IMR-90 (cell line): ENCODE measurements around the gene DPH6. TPM values are rescaled to one million over a fixed set of nuclear protein-coding genes. Genes with fewer than 3 reads are reported as not detected.

ENCODE experiments used
- ATAC-seq: fragments of 200-7000 bp; cut with Tn5 transposase; 2 replicates; pipeline ENCODE4 v1.9.1; 2020; ENCODE audit warnings: low read depth, mild to moderate bottlenecking, moderate library complexity
- BruUV-seq: library from RNA; stranded (reverse); fragments of 400-500 nt; replicated peaks from 2 replicates; lab custom pipeline; 2021; lab: Mats Ljungman, UMichigan
- CTCF ChIA-PET: fragments of 300-600 bp; formaldehyde crosslinking; extraction: SDS; loops from one replicate; lab custom pipeline; 2021; ENCODE audit warnings: antibody characterized with exemption; lab: Yijun Ruan, JAX
- POLR2A ChIA-PET: fragments of 300-600 bp; sonication (Branson Sonifier 250); formaldehyde crosslinking; loops from one replicate; lab custom pipeline; 2022; ENCODE audit warnings: antibody characterized with exemption; ENCODE audit not compliant: unreplicated experiment; lab: Charles Lee
- DNase-seq: peaks from one replicate; pipeline ENCODE4 v3.0.0; 2013
- H2AFZ ChIP-seq: replicated peaks from 2 replicates; pipeline ENCODE3; 2013; ENCODE audit warnings: low read length, mild to moderate bottlenecking; ENCODE audit not compliant: poor library complexity
- H2AK5ac ChIP-seq: 2 replicates; pipeline ENCODE4 v1.6.1; 2013; ENCODE audit warnings: low read depth, low read length, inconsistent platforms
- H2AK9ac ChIP-seq: replicated peaks from 2 replicates; pipeline ENCODE3; 2013; ENCODE audit warnings: mild to moderate bottlenecking, low read depth, low read length, moderate library complexity; ENCODE audit not compliant: poor library complexity
- H2BK120ac ChIP-seq: 2 replicates; pipeline ENCODE4 v1.6.1; 2013; ENCODE audit warnings: low read depth, low read length, inconsistent platforms
- H2BK15ac ChIP-seq: 3 replicates; pipeline ENCODE4 v1.6.1; 2013; ENCODE audit warnings: low read depth, low read length, inconsistent platforms
- H2BK20ac ChIP-seq: 2 replicates; pipeline ENCODE4 v1.6.1; 2013; ENCODE audit warnings: low read depth, mild to moderate bottlenecking, inconsistent platforms, low read length, moderate library complexity
- H2BK5ac ChIP-seq: 2 replicates; pipeline ENCODE4 v1.6.1; 2013; ENCODE audit warnings: mild to moderate bottlenecking, low read depth, low read length, inconsistent platforms; ENCODE audit not compliant: poor library complexity, severe bottlenecking
- H3K14ac ChIP-seq: replicated peaks from 2 replicates; pipeline ENCODE4 v1.6.1; 2013; ENCODE audit warnings: low read depth, low read length, inconsistent platforms
- H3K18ac ChIP-seq: 2 replicates; pipeline ENCODE4 v1.6.1; 2013; ENCODE audit warnings: low read depth, low read length, control low read depth
- H3K23ac ChIP-seq: 2 replicates; pipeline ENCODE4 v1.6.1; 2013; ENCODE audit warnings: low read depth, low read length, inconsistent platforms
- H3K27ac ChIP-seq: 2 replicates; pipeline ENCODE4 v1.5.1; 2013; ENCODE audit warnings: mild to moderate bottlenecking, control low read depth, low read length; ENCODE audit not compliant: insufficient read depth
- H3K27me3 ChIP-seq: 2 replicates; pipeline ENCODE4 v1.6.1; 2013; ENCODE audit warnings: low read length; ENCODE audit not compliant: control insufficient read depth, insufficient read depth
- H3K36me3 ChIP-seq: 2 replicates; pipeline ENCODE4 v1.6.1; 2013; ENCODE audit warnings: low read length, mixed read lengths; ENCODE audit not compliant: control insufficient read depth, insufficient read depth
- H3K4ac ChIP-seq: 2 replicates; pipeline ENCODE4 v1.6.1; 2013; ENCODE audit warnings: low read depth, low read length, inconsistent platforms
- H3K4me1 ChIP-seq: 2 replicates; pipeline ENCODE4 v1.6.1; 2013; ENCODE audit warnings: low read length, mixed read lengths; ENCODE audit not compliant: control insufficient read depth, insufficient read depth
- H3K4me2 ChIP-seq: 2 replicates; pipeline ENCODE4 v1.6.1; 2013; ENCODE audit warnings: low read depth, mild to moderate bottlenecking, control low read depth, low read length, moderate library complexity
- H3K4me3 ChIP-seq: 2 replicates; pipeline ENCODE4 v1.5.1; 2013; ENCODE audit warnings: low read depth, mild to moderate bottlenecking, control low read depth, low read length, moderate library complexity; ENCODE audit not compliant: insufficient read depth
- H3K56ac ChIP-seq: 2 replicates; pipeline ENCODE4 v1.6.1; 2013; ENCODE audit warnings: low read length, inconsistent platforms; ENCODE audit not compliant: insufficient read depth; ENCODE audit errors: extremely low read depth
- H3K79me1 ChIP-seq, 2 experiments: 2 replicates each; pipeline ENCODE4 v1.6.1; 2013; ENCODE audit warnings: low read length in 2 of 2, inconsistent platforms in 1 of 2, low read depth in 1 of 2
- H3K9ac ChIP-seq: 2 replicates; pipeline ENCODE4 v1.6.1; 2013; ENCODE audit warnings: low read depth, low read length, control low read depth
- H3K9me1 ChIP-seq: 2 replicates; pipeline ENCODE4 v1.6.1; 2013; ENCODE audit warnings: low read length, inconsistent platforms; ENCODE audit not compliant: insufficient read depth
- H3K9me3 ChIP-seq: 2 replicates; pipeline ENCODE4 v1.6.1; 2013; ENCODE audit warnings: low read length; ENCODE audit not compliant: control insufficient read depth, insufficient read depth
- H4K20me1 ChIP-seq: 2 replicates; pipeline ENCODE4 v1.6.1; 2013; ENCODE audit warnings: low read length, inconsistent platforms; ENCODE audit not compliant: insufficient read depth
- H4K5ac ChIP-seq: 2 replicates; pipeline ENCODE4 v1.6.1; 2013; ENCODE audit warnings: mild to moderate bottlenecking, low read depth, low read length, control low read depth
- H4K8ac ChIP-seq, 2 experiments: 2 replicates each; pipeline ENCODE4 v1.6.1; 2013; ENCODE audit warnings: low read depth in 2 of 2, low read length in 2 of 2, control low read depth in 1 of 2, inconsistent platforms in 1 of 2
- H4K91ac ChIP-seq: 2 replicates; pipeline ENCODE4 v1.6.1; 2013; ENCODE audit warnings: low read depth, low read length, inconsistent platforms; ENCODE audit not compliant: insufficient read depth
- BHLHE40 ChIP-seq: fragments of 150-350 bp; IDR thresholded peaks from 2 replicates; pipeline ENCODE4 v1.6.1; 2016; ENCODE audit warnings: mild to moderate bottlenecking, low read depth, low read length
- CEBPB ChIP-seq: IDR thresholded peaks from 2 replicates; pipeline ENCODE4 v1.6.1; 2012; ENCODE audit warnings: low read depth, low read length, improper control_type of control experiment
- CTCF ChIP-seq: conservative IDR thresholded peaks from 2 replicates; pipeline ENCODE4 v1.5.1; 2012; ENCODE audit warnings: mild to moderate bottlenecking, low read depth, low read length, improper control_type of control experiment
- ELK1 ChIP-seq: fragments of 150-350 bp; IDR thresholded peaks from 2 replicates; pipeline ENCODE4 v1.6.1; 2016; ENCODE audit warnings: low read depth, mild to moderate bottlenecking, low read length, moderate library complexity, borderline replicate concordance
- MAFK ChIP-seq: IDR thresholded peaks from 2 replicates; pipeline ENCODE4 v1.6.1; 2012; ENCODE audit warnings: low read depth, low read length, improper control_type of control experiment
- MXI1 ChIP-seq: IDR thresholded peaks from 2 replicates; pipeline ENCODE4 v1.6.1; 2012; ENCODE audit warnings: low read depth, mild to moderate bottlenecking, low read length, moderate library complexity, borderline replicate concordance
- NFE2L2 ChIP-seq: fragments of 150-350 bp; IDR thresholded peaks from 2 replicates; pipeline ENCODE4 v1.6.1; 2016; ENCODE audit warnings: low read depth, mild to moderate bottlenecking, low read length
- POLR2A ChIP-seq: IDR thresholded peaks from 2 replicates; pipeline ENCODE4 v1.6.1; 2012; ENCODE audit warnings: mild to moderate bottlenecking, low read depth, low read length
- RAD21 ChIP-seq: IDR thresholded peaks from 2 replicates; pipeline ENCODE4 v1.6.1; 2012; ENCODE audit warnings: low read length, improper control_type of control experiment
- RCOR1 ChIP-seq: IDR thresholded peaks from 2 replicates; pipeline ENCODE4 v1.6.1; 2012; ENCODE audit warnings: mild to moderate bottlenecking, low read length, improper control_type of control experiment; ENCODE audit not compliant: insufficient replicate concordance
- RFX5 ChIP-seq: IDR thresholded peaks from 2 replicates; pipeline ENCODE4 v1.8.0; 2012; ENCODE audit warnings: low read depth, mild to moderate bottlenecking, low read length, moderate library complexity
- USF2 ChIP-seq: fragments of 150-350 bp; IDR thresholded peaks from 2 replicates; pipeline ENCODE4 v1.6.1; 2017; ENCODE audit warnings: mild to moderate bottlenecking, antibody characterized with exemption, low read length, low read depth
- dilution Hi-C: fragments of 300-500 bp; cut with HindIII; formaldehyde crosslinking; loops from one replicate; pipeline ENCODE4 v1.14.3; 2018; ENCODE audit warnings: low sequenced_read_pairs; ENCODE audit not compliant: unreplicated experiment
- in situ Hi-C: fragments of 300-500 bp; cut with MboI; formaldehyde crosslinking; loops from 3 replicates; pipeline ENCODE4 v1.14.3; 2019; ENCODE audit warnings: low sequenced_read_pairs, inconsistent platforms, mixed read lengths
- intact Hi-C: fragments of 100-400 bp; cut with micrococcal nuclease; formaldehyde crosslinking; loops from 2 replicates; pipeline ENCODE4 v1.10.0; 2022
- polyA plus RNA-seq, 3 experiments: library from polyadenylated mRNA; depleted of rRNA; stranded (reverse); fragments of >200 nt; gene quantifications; 2 replicates each; pipeline ENCODE4 v1.2.3, GENCODE V29; 2012; ENCODE audit warnings: low replicate concordance in 1 of 3
- total RNA-seq: library from RNA; depleted of rRNA; stranded (reverse); fragments of >200 nt; gene quantifications from 2 replicates; pipeline ENCODE4 v1.2.3, GENCODE V29; 2012

DPH6 gene
- total and polyA plus RNA-seq, 2 of the 4 experiments (the other 2 are of a cell fraction) = 6.1 to 8.1 TPM

- BruUV-seq = no TSS peak
- peak overlapping the region; percentile 75; the same call in 1 of the 2 replicates for H3K18ac ChIP-seq
- no peaks in the 10 kb centered on the region for H3K79me1 ChIP-seq
- no peak overlapping the region for H2BK15ac ChIP-seq
- no peak overlapping the region; the same call in 1 of the 2 replicates for H3K27ac ChIP-seq
- TF ChIP-seq RFX5 = no peak
- TF ChIP-seq RCOR1 = no peak
- no peak for TF ChIP-seq MAFK
- TF ChIP-seq USF2 = no peak
- TF ChIP-seq ELK1 = no peak
- TF ChIP-seq CTCF = no peak
- TF ChIP-seq RAD21 = no peak
- no peak for TF ChIP-seq MXI1
- TF ChIP-seq BHLHE40 = no peak
- no peak for TF ChIP-seq CEBPB
- TF ChIP-seq POLR2A = no peak
- TF ChIP-seq NFE2L2 = no peak
- in situ Hi-C loops = no loop called here
- H4K91ac ChIP-seq = peak overlapping the region; percentile 55; the same call in 1 of the 2 replicates
- H3K23ac ChIP-seq = no peak overlapping the region
- H3K56ac ChIP-seq = no peak overlapping the region
- H4K8ac ChIP-seq = peak overlapping the region in 1 of 2 experiments; percentile 70; a peak in 2 of 4 replicates
- DNase-seq = peak; percentile 62
- no peak overlapping the region for H2AFZ ChIP-seq
- CTCF ChIA-PET = no interaction called here
- H3K4me3 ChIP-seq = no peak overlapping the region
- no peak overlapping the region for H3K9ac ChIP-seq
- peaks cover 6% of the 10 kb centered on the region; the same call in 1 of the 2 replicates for H3K4me1 ChIP-seq
- dilution Hi-C loops = no loop called here
- ATAC-seq = peak; percentile 89
- peak overlapping the region; percentile 54; the same call in 1 of the 2 replicates for H3K4ac ChIP-seq
- H2BK20ac ChIP-seq = peak overlapping the region; percentile 63; the same call in 1 of the 2 replicates
- H3K14ac ChIP-seq = peak overlapping the region; percentile 63; the same call in 1 of the 2 replicates
- H3K9me3 ChIP-seq = peaks cover 8% of the 10 kb centered on the region; the same call in 1 of the 2 replicates
- H3K27me3 ChIP-seq = no peaks in the 10 kb centered on the region
- peak overlapping the region; percentile 73 for H2BK120ac ChIP-seq
- H3K9me1 ChIP-seq = no peaks in the 10 kb centered on the region
- intact Hi-C loops = no loop called here
- no peak overlapping the region for H2AK9ac ChIP-seq
- H4K5ac ChIP-seq = peak overlapping the region; percentile 94; the same call in 1 of the 2 replicates
- no peaks in the 10 kb centered on the region for H4K20me1 ChIP-seq
- H3K4me2 ChIP-seq = peak overlapping the region; percentile 74; the same call in 1 of the 2 replicates
- POLR2A ChIA-PET = no interaction called here
- H3K36me3 ChIP-seq = no peaks in the 10 kb centered on the region
- H2BK5ac ChIP-seq = peak overlapping the region; percentile 75
- H2AK5ac ChIP-seq = no peak overlapping the region
Observed at GRCh38 chr15:35362195-35362829, 183.7 kb downstream of the DPH6 start.
